Measurements from ENCODE around the gene TXK.
A peak's percentile ranks its signal among the peaks of the same experiment; 100 is the strongest.

Gene TXK

GRCh38 chr4:48138511-48138910, 4.5 kb upstream of the TXK start:
- H3K27ac ChIP-seq = no peak overlapping the region
- no peak overlapping the region for H3K4me3 ChIP-seq
- no peak for DNase-seq (ENCODE audit: low spot score)
- TF ChIP-seq CTCF (IDR thresholded peaks at IDR 0.05) = no peak

- Histone ChIP-seq H3K4me3 (no peak overlapping the region), H3K27ac (no peak overlapping the region)
- DNase-seq (ENCODE audit: low spot score) = no peak
- TF ChIP-seq CTCF (IDR thresholded peaks at IDR 0.05) = no peak
Observed at GRCh38 chr4:48137846-48138245, 3.8 kb upstream of the TXK start.

GRCh38 chr4:48133669-48134068, 381 bp downstream of the TXK start:
- no peak for DNase-seq (ENCODE audit: low spot score)
- no peak for TF ChIP-seq CTCF (IDR thresholded peaks at IDR 0.05)
- Histone ChIP-seq H3K4me3 (no peak overlapping the region), H3K27ac (no peak overlapping the region)

GRCh38 chr4:48131736-48132135, 2.3 kb downstream of the TXK start:
- H3K27ac ChIP-seq = no peak overlapping the region
- no peak overlapping the region for H3K4me3 ChIP-seq
- no peak for TF ChIP-seq CTCF (IDR thresholded peaks at IDR 0.05)
- no peak for DNase-seq (ENCODE audit: low spot score)

- Histone ChIP-seq H3K27ac (no peak overlapping the region), H3K4me3 (no peak overlapping the region)
- TF ChIP-seq CTCF (IDR thresholded peaks at IDR 0.05) = no peak
- no peak for DNase-seq (ENCODE audit: low spot score)
Observed at GRCh38 chr4:48130100-48130499, 4.0 kb downstream of the TXK start.

GRCh38 chr4:48129307-48130014, 4.6 kb downstream of the TXK start:
- DNase-seq (ENCODE audit: low spot score) = no peak
- no peak for TF ChIP-seq CTCF (IDR thresholded peaks at IDR 0.05)
- H3K4me3 ChIP-seq = no peak overlapping the region
- no peak overlapping the region for H3K27ac ChIP-seq

GRCh38 chr4:48127682-48128404, 6.2 kb downstream of the TXK start:
- peak overlapping the region; percentile 66 for H3K4me3 ChIP-seq
- no peak for TF ChIP-seq CTCF (IDR thresholded peaks at IDR 0.05)
- H3K27ac ChIP-seq = peak overlapping the region; percentile 37 to 65
- DNase-seq (ENCODE audit: low spot score) = no peak
